ENCODE data around the gene TMTC2. TPM values are rescaled to one million over a fixed set of nuclear protein-coding genes. Genes with fewer than 3 reads are reported as not detected.

The TMTC2 gene
- total and polyA plus RNA-seq, 2 donors (not counting 3 experiments of a cell fraction or from before 2014, with no cell fraction given), result 4.1 to 7.8 TPM

DNA sequence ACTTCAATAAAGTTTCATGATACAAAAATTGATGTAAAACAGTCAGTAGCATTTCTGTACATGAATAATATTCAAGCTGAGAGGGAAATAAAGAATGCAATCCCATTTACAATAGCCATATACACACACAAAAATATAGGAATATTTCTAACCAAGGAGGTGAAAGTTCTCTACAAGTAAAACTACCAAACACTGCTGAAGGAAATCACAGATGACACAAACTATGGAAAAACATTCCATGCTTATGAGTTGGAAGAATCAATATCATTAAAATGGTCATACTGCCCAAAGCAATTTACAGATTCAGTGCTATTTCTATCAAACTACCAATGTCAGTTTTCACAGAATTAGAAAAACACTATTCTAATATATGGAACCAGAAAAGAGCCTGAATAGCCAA, 272.3 kb downstream of the TMTC2 start:
- Histone ChIP-seq H3K27me3 (ENCODE audit: control insufficient read depth in 2 of 2, insufficient read depth in 2 of 2, low read length in 2 of 2) (no peaks in the 10 kb centered on the region), H2AFZ (ENCODE audit: low read depth, low read length) (no peak overlapping the region), H3K4me2 (ENCODE audit: insufficient read depth, low read length) (no peak overlapping the region), H3K9me1 (replicated peaks; ENCODE audit: control insufficient read depth, extremely low read depth, insufficient read depth, low read length) (no peaks in the 10 kb centered on the region), H3K79me2 (ENCODE audit: control insufficient read depth, insufficient read depth, low read length) (no peaks in the 10 kb centered on the region), H3K9ac (replicated peaks; ENCODE audit: extremely low read depth, insufficient read depth, low read length) (no peak overlapping the region), H3K9me3 (replicated peaks; ENCODE audit: control insufficient read depth, insufficient read depth, low read length) (no peaks in the 10 kb centered on the region), H3K4me3 (replicated peaks in 1 of 3; ENCODE audit: insufficient read depth in 1 of 3, low read depth in 1 of 3, low read length in 3 of 3) (no peak overlapping the region), H4K20me1 (replicated peaks; ENCODE audit: control insufficient read depth, extremely low read depth, insufficient read depth, low read length) (no peaks in the 10 kb centered on the region), H3K27ac (ENCODE audit: insufficient read depth, low read depth, low read length) (no peak overlapping the region), H3K36me3 (ENCODE audit: control insufficient read depth in 2 of 2, extremely low read depth in 1 of 2, insufficient read depth in 2 of 2, low read length in 2 of 2) (no peaks in the 10 kb centered on the region), H3K4me1 (ENCODE audit: control insufficient read depth, extremely low read depth, insufficient read depth, low read length) (no peaks in the 10 kb centered on the region)
- ChIA-PET CTCF (no interaction called here), POLR2A (no interaction called here)
- BruUV-seq (replicated peaks), result no TSS peak
- FAIRE-seq (no peak), DNase-seq (ENCODE audit: low read depth, low spot score) (no peak)
- dilution Hi-C loops (cut with MboI; ENCODE audit: extremely low pct_ligation_motif_present, low sequenced_read_pairs), result no loop called here
- intact Hi-C loops (cut with micrococcal nuclease), result no loop called here
- TF ChIP-seq, protein P1, sequence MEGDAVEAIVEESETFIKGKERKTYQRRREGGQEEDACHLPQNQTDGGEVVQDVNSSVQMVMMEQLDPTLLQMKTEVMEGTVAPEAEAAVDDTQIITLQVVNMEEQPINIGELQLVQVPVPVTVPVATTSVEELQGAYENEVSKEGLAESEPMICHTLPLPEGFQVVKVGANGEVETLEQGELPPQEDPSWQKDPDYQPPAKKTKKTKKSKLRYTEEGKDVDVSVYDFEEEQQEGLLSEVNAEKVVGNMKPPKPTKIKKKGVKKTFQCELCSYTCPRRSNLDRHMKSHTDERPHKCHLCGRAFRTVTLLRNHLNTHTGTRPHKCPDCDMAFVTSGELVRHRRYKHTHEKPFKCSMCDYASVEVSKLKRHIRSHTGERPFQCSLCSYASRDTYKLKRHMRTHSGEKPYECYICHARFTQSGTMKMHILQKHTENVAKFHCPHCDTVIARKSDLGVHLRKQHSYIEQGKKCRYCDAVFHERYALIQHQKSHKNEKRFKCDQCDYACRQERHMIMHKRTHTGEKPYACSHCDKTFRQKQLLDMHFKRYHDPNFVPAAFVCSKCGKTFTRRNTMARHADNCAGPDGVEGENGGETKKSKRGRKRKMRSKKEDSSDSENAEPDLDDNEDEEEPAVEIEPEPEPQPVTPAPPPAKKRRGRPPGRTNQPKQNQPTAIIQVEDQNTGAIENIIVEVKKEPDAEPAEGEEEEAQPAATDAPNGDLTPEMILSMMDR (IDR thresholded peaks at IDR 0.05; ENCODE audit: extremely low read depth in 1 of 2, insufficient read depth in 1 of 2, low read depth in 1 of 2, low read length in 2 of 2), result no peak
- TF ChIP-seq MYC (IDR thresholded peaks at IDR 0.05; ENCODE audit: low read depth, low read length), result no peak
- TF ChIP-seq POLR2AphosphoS5 (IDR thresholded peaks at IDR 0.05; ENCODE audit: insufficient read depth, low read depth, low read length), result no peak
- TF ChIP-seq POLR2A (IDR thresholded peaks at IDR 0.05; ENCODE audit: low read depth, low read length), result no peak
- no peak for TF ChIP-seq GATA2 (IDR thresholded peaks at IDR 0.05; ENCODE audit: insufficient read depth, insufficient read length, low read depth, low read length)
- TF ChIP-seq, protein P2, sequence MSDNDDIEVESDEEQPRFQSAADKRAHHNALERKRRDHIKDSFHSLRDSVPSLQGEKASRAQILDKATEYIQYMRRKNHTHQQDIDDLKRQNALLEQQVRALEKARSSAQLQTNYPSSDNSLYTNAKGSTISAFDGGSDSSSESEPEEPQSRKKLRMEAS (IDR thresholded peaks at IDR 0.05; ENCODE audit: insufficient read depth, insufficient read length), result no peak
- no peak for TF ChIP-seq JUN (IDR thresholded peaks at IDR 0.05; ENCODE audit: borderline replicate concordance, insufficient read depth, insufficient read length, low read depth)
- no peak for TF ChIP-seq EZH2 (IDR thresholded peaks at IDR 0.05; ENCODE audit: borderline replicate concordance, low read depth, low read length, severe bottlenecking)
- no peak for TF ChIP-seq FOS (IDR thresholded peaks at IDR 0.05; ENCODE audit: borderline replicate concordance, insufficient read depth, low read length)
